ENCODE measurements around the gene EEF1AKMT4.

EEF1AKMT4 gene

GRCh38 chr3:184211718-184212117, 37.8 kb upstream of the EEF1AKMT4 start:
- DNase-seq (ENCODE audit: extremely low read depth, insufficient read length) = no peak
- TF ChIP-seq CTCF (IDR thresholded peaks at IDR 0.05; ENCODE audit: insufficient read depth, low read length, poor library complexity, severe bottlenecking) = no peak
- no peaks in the 10 kb centered on the region for H3K27me3 ChIP-seq (replicated peaks; ENCODE audit: control insufficient read depth, insufficient read depth, low read length)
- no peak overlapping the region for H3K4me3 ChIP-seq (replicated peaks; ENCODE audit: low read depth, low read length)
- no peaks in the 10 kb centered on the region for H3K36me3 ChIP-seq (ENCODE audit: control insufficient read depth, insufficient read depth, low read length)

GRCh38 chr3:184218814-184219213, 30.7 kb upstream of the EEF1AKMT4 start:
- Histone ChIP-seq H3K27me3 (replicated peaks; ENCODE audit: control insufficient read depth, insufficient read depth, low read length) (no peaks in the 10 kb centered on the region), H3K4me3 (replicated peaks; ENCODE audit: low read depth, low read length) (no peak overlapping the region), H3K36me3 (ENCODE audit: control insufficient read depth, insufficient read depth, low read length) (no peaks in the 10 kb centered on the region)
- DNase-seq (ENCODE audit: extremely low read depth, insufficient read length) = no peak
- no peak for TF ChIP-seq CTCF (IDR thresholded peaks at IDR 0.05; ENCODE audit: insufficient read depth, low read length, poor library complexity, severe bottlenecking)

- DNase-seq (ENCODE audit: extremely low read depth, insufficient read length) = no peak
- TF ChIP-seq CTCF (IDR thresholded peaks at IDR 0.05; ENCODE audit: insufficient read depth, low read length, poor library complexity, severe bottlenecking) = no peak
- H3K36me3 ChIP-seq (ENCODE audit: control insufficient read depth, insufficient read depth, low read length) = no peaks in the 10 kb centered on the region
Measured at GRCh38 chr3:184222521-184222920, 27.0 kb upstream of the EEF1AKMT4 start.

GRCh38 chr3:184223946-184224345, 25.5 kb upstream of the EEF1AKMT4 start:
- no peaks in the 10 kb centered on the region for H3K36me3 ChIP-seq (ENCODE audit: control insufficient read depth, insufficient read depth, low read length)
- no peak overlapping the region for H3K4me3 ChIP-seq (replicated peaks; ENCODE audit: low read depth, low read length)
- no peak for TF ChIP-seq CTCF (IDR thresholded peaks at IDR 0.05; ENCODE audit: insufficient read depth, low read length, poor library complexity, severe bottlenecking)
- DNase-seq (ENCODE audit: extremely low read depth, insufficient read length) = no peak
- H3K27me3 ChIP-seq (replicated peaks; ENCODE audit: control insufficient read depth, insufficient read depth, low read length) = no peaks in the 10 kb centered on the region; the same call in 1 of the 2 replicates

More at GRCh38 chr3:184222521-184222920, 27.0 kb upstream of the EEF1AKMT4 start:
- no peaks in the 10 kb centered on the region for H3K27me3 ChIP-seq (replicated peaks; ENCODE audit: control insufficient read depth, insufficient read depth, low read length)
- no peak overlapping the region for H3K4me3 ChIP-seq (replicated peaks; ENCODE audit: low read depth, low read length)

- DNase-seq (ENCODE audit: extremely low read depth, insufficient read length) = no peak
- Histone ChIP-seq H3K36me3 (ENCODE audit: control insufficient read depth, insufficient read depth, low read length) (no peaks in the 10 kb centered on the region), H3K27me3 (replicated peaks; ENCODE audit: control insufficient read depth, insufficient read depth, low read length) (no peaks in the 10 kb centered on the region; the same call in 1 of the 2 replicates), H3K4me3 (replicated peaks; ENCODE audit: low read depth, low read length) (no peak overlapping the region)
- peak; percentile 97 for TF ChIP-seq CTCF (IDR thresholded peaks at IDR 0.05; ENCODE audit: insufficient read depth, low read length, poor library complexity, severe bottlenecking)
Measured at GRCh38 chr3:184227481-184227935, 22.0 kb upstream of the EEF1AKMT4 start.
